Left renal cortex interstitium (tissue), 4 donors: ENCODE measurements around the gene PCDH17. TPM values are rescaled to one million over a fixed set of nuclear protein-coding genes. Genes with fewer than 3 reads are reported as not detected.

Experiments used
- DNase-seq, 4 donors: peaks; one replicate each; pipeline ENCODE4 v3.0.0-alpha.2; 2013; ENCODE audit warnings: low read depth in 4 of 4, low spot score in 2 of 4, missing footprints in 1 of 4
- polyA plus RNA-seq, 4 donors: library from polyadenylated mRNA; unstranded; fragments of 120-200 nt; gene quantifications; one replicate each; pipeline ENCODE4 v1.2.1, GENCODE V29; 2013; ENCODE audit not compliant: insufficient read length in 4 of 4

Gene PCDH17
- polyA plus RNA-seq, 4 donors, result 14.3 to 17.5 (median 16.1) TPM

- no peak for DNase-seq
Measured at GRCh38 chr13:57726981-57727380, 95.4 kb downstream of the PCDH17 start.

- DNase-seq, result no peak
Measured at GRCh38 chr13:57734306-57734705, 102.8 kb downstream of the PCDH17 start.

GRCh38 chr13:57739089-57739488, 107.5 kb downstream of the PCDH17 start:
- no peak for DNase-seq

GRCh38 chr13:57739543-57740190, 108.1 kb downstream of the PCDH17 start:
- DNase-seq, result no peak

- DNase-seq, result no peak
Measured at GRCh38 chr13:57740719-57741118, 109.2 kb downstream of the PCDH17 start.

GRCh38 chr13:57748096-57748495, 116.6 kb downstream of the PCDH17 start:
- DNase-seq, result no peak

- no peak for DNase-seq
Measured at GRCh38 chr13:57760951-57761350, 129.4 kb downstream of the PCDH17 start.

- no peak for DNase-seq
Measured at GRCh38 chr13:57763689-57764088, 132.1 kb downstream of the PCDH17 start.
